ENCODE results near the gene CCDC191. TPM values are rescaled to one million over a fixed set of nuclear protein-coding genes. Genes with fewer than 3 reads are reported as not detected.

Gene CCDC191
- total and polyA plus RNA-seq, 9 of the 15 experiments (the other 6 are each of a cell fraction or from before 2014, with no cell fraction given): 0.10 to 0.55 (median 0.22) TPM

DNA sequence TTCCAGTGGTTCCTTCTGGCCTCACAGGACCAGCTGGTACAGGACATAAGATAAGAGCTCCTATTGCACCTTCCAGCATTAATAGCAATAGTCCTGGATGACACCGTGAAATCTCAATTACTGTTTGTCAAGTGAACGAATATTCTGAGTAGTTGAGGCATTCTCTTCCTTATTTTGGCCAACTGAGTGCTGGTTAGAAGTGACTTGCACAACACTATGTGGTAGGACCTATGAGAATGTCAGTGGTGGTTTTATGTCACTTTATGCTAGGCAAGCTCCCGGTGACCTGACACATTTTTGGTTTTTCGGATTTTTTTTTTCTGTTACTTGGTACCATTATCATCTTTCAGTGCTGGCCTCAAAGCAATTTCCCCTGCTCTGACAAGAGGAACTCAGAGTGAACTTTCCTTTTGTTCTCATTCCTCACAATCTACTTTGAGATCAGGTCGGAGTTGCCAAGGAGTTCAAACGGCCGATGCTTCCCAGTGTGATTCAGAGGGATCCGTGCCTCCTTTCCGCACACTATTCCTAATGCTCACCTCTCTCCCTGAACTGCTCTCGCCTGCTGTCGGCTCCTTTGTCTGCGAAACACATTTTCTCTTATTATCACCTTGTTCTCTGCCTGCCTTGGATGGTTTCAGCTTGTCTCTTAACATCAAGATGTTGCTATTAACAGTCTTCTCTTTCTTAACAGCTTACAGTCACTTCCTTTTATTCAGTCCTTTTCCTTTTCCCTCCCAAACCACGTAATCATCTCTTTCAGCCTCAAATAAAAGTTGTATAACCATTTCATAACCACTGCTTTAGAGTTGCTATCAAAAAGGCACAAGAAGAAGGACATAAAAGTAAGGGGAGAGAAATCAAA lies 36.1 kb upstream of the CCDC191 start:
- Histone ChIP-seq H3K9ac (ENCODE audit: insufficient read depth in 1 of 2, low read depth in 2 of 2, low read length in 2 of 2) (no peak overlapping the region), H3K27ac (ENCODE audit: extremely low read depth, low read depth, low read length) (no peak overlapping the region), H3K4me3 (no peak overlapping the region), H3K4me2 (ENCODE audit: insufficient read depth, low read length) (no peak overlapping the region), H3K27me3 (ENCODE audit: control insufficient read depth in 2 of 2, insufficient read depth in 2 of 2, low read length in 2 of 2) (peaks cover 9 to 10% of the 10 kb centered on the region in 2 experiments; a peak in 3 of 5 replicates), H3K79me2 (ENCODE audit: control insufficient read depth, insufficient read depth, low read length) (no peaks in the 10 kb centered on the region), H3K9me1 (ENCODE audit: control insufficient read depth, insufficient read depth, low read length) (no peaks in the 10 kb centered on the region), H3K9me3 (replicated peaks; ENCODE audit: control insufficient read depth, insufficient read depth, low read depth, low read length) (no peaks in the 10 kb centered on the region), H3K4me1 (replicated peaks in 1 of 2; ENCODE audit: control insufficient read depth in 2 of 2, insufficient read depth in 2 of 2, low read length in 2 of 2) (no peaks in the 10 kb centered on the region), H4K20me1 (replicated peaks; ENCODE audit: control insufficient read depth, insufficient read depth, low read length) (no peaks in the 10 kb centered on the region), H2AFZ (ENCODE audit: low read depth, low read length) (no peak overlapping the region), H3K36me3 (ENCODE audit: control insufficient read depth, insufficient read depth, low read length) (peaks cover 3% of the 10 kb centered on the region; the same call in 1 of the 3 replicates)
- intact Hi-C loops (cut with micrococcal nuclease) (no loop called here), in situ Hi-C loops (cut with MboI) (no loop called here)
- ATAC-seq (no peak), DNase-seq (ENCODE audit: extremely low read depth in 1 of 4, low spot score in 3 of 4) (no peak), FAIRE-seq (no peak)
- ChIA-PET CTCF (ENCODE audit: low intra/inter-chr PET ratio) (no interaction called here), POLR2A (no interaction called here)
- no TSS peak for BruUV-seq (replicated peaks)
- no peak for TF ChIP-seq WHSC1 (IDR thresholded peaks at IDR 0.05; ENCODE audit: low read length)
- no peak for TF ChIP-seq PHTF2 (CRISPR knock-in tag; IDR thresholded peaks at IDR 0.05)
- no peak for TF ChIP-seq POLR3G (IDR thresholded peaks at IDR 0.05; ENCODE audit: extremely low read depth, insufficient read length, insufficient replicate concordance)
- TF ChIP-seq NCOA1 (IDR thresholded peaks at IDR 0.05; ENCODE audit: low read depth): no peak
- TF ChIP-seq, protein P1, sequence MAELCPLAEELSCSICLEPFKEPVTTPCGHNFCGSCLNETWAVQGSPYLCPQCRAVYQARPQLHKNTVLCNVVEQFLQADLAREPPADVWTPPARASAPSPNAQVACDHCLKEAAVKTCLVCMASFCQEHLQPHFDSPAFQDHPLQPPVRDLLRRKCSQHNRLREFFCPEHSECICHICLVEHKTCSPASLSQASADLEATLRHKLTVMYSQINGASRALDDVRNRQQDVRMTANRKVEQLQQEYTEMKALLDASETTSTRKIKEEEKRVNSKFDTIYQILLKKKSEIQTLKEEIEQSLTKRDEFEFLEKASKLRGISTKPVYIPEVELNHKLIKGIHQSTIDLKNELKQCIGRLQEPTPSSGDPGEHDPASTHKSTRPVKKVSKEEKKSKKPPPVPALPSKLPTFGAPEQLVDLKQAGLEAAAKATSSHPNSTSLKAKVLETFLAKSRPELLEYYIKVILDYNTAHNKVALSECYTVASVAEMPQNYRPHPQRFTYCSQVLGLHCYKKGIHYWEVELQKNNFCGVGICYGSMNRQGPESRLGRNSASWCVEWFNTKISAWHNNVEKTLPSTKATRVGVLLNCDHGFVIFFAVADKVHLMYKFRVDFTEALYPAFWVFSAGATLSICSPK (IDR thresholded peaks at IDR 0.05; ENCODE audit: borderline replicate concordance): no peak
- 19% methylated on average over 12 of the region's 13 CpGs for WGBS (ENCODE audit: insufficient coverage, low coverage, missing lambda C conversion rate)

All from K562 (cell line).